HL-60 (cell line): ENCODE data around the gene GID4.

Experiments used
- DNase-seq, 2 experiments: peaks; one replicate each; pipeline ENCODE4 v3.0.0-alpha.2; 2010 to 2020; ENCODE audit warnings: low read depth in 1 of 2, low spot score in 1 of 2
- H3K27ac ChIP-seq: fragments of 250-450 bp; sonication (Bioruptor Pico); replicated peaks from 2 replicates; pipeline ENCODE4 v1.5.1; 2020; ENCODE audit warnings: mild to moderate bottlenecking, moderate library complexity
- H3K27me3 ChIP-seq: fragments of 250-450 bp; sonication (Bioruptor Pico); 2 replicates; pipeline ENCODE4 v1.5.1; 2021; ENCODE audit warnings: mild to moderate bottlenecking, moderate library complexity; ENCODE audit not compliant: insufficient read depth, poor library complexity, severe bottlenecking
- H3K4me3 ChIP-seq: replicated peaks from 2 replicates; pipeline ENCODE4 v1.5.1; 2011; ENCODE audit warnings: mild to moderate bottlenecking, control low read depth, low read length; ENCODE audit not compliant: insufficient read depth
- GABPA ChIP-seq: IDR thresholded peaks from 2 replicates; pipeline ENCODE4 v1.6.1; 2012; ENCODE audit warnings: low read depth
- POLR2AphosphoS5 ChIP-seq: IDR thresholded peaks from 2 replicates; pipeline ENCODE4 v1.6.1; 2012; ENCODE audit warnings: low read depth
- SPI1 ChIP-seq: IDR thresholded peaks from 2 replicates; pipeline ENCODE4 v1.6.1; 2012; ENCODE audit warnings: low read depth, mild to moderate bottlenecking, borderline replicate concordance
- TF ChIP-seq, protein P1 (sequence below): IDR thresholded peaks from one replicate; pipeline ENCODE4 v1.5.1; 2011; ENCODE audit warnings: low read length, control low read depth, inconsistent platforms; ENCODE audit not compliant: insufficient read depth
- TF ChIP-seq, protein P2 (sequence below): IDR thresholded peaks from 2 replicates; pipeline ENCODE4 v1.6.1; 2012; ENCODE audit warnings: low read depth; ENCODE audit not compliant: insufficient replicate concordance

GID4 gene

GRCh38 chr17:18065546-18065945, 26.3 kb downstream of the GID4 start:
- DNase-seq: no peak
- Histone ChIP-seq H3K4me3 (no peak overlapping the region), H3K27ac (no peak overlapping the region), H3K27me3 (no peaks in the 10 kb centered on the region)
- TF ChIP-seq, protein P1, sequence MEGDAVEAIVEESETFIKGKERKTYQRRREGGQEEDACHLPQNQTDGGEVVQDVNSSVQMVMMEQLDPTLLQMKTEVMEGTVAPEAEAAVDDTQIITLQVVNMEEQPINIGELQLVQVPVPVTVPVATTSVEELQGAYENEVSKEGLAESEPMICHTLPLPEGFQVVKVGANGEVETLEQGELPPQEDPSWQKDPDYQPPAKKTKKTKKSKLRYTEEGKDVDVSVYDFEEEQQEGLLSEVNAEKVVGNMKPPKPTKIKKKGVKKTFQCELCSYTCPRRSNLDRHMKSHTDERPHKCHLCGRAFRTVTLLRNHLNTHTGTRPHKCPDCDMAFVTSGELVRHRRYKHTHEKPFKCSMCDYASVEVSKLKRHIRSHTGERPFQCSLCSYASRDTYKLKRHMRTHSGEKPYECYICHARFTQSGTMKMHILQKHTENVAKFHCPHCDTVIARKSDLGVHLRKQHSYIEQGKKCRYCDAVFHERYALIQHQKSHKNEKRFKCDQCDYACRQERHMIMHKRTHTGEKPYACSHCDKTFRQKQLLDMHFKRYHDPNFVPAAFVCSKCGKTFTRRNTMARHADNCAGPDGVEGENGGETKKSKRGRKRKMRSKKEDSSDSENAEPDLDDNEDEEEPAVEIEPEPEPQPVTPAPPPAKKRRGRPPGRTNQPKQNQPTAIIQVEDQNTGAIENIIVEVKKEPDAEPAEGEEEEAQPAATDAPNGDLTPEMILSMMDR: no peak
- TF ChIP-seq GABPA (no peak), SPI1 (no peak), POLR2AphosphoS5 (no peak)
- TF ChIP-seq, protein P2, sequence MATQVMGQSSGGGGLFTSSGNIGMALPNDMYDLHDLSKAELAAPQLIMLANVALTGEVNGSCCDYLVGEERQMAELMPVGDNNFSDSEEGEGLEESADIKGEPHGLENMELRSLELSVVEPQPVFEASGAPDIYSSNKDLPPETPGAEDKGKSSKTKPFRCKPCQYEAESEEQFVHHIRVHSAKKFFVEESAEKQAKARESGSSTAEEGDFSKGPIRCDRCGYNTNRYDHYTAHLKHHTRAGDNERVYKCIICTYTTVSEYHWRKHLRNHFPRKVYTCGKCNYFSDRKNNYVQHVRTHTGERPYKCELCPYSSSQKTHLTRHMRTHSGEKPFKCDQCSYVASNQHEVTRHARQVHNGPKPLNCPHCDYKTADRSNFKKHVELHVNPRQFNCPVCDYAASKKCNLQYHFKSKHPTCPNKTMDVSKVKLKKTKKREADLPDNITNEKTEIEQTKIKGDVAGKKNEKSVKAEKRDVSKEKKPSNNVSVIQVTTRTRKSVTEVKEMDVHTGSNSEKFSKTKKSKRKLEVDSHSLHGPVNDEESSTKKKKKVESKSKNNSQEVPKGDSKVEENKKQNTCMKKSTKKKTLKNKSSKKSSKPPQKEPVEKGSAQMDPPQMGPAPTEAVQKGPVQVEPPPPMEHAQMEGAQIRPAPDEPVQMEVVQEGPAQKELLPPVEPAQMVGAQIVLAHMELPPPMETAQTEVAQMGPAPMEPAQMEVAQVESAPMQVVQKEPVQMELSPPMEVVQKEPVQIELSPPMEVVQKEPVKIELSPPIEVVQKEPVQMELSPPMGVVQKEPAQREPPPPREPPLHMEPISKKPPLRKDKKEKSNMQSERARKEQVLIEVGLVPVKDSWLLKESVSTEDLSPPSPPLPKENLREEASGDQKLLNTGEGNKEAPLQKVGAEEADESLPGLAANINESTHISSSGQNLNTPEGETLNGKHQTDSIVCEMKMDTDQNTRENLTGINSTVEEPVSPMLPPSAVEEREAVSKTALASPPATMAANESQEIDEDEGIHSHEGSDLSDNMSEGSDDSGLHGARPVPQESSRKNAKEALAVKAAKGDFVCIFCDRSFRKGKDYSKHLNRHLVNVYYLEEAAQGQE: no peak

- DNase-seq: no peak
- Histone ChIP-seq H3K27me3 (no peaks in the 10 kb centered on the region), H3K27ac (no peak overlapping the region), H3K4me3 (no peak overlapping the region)
- no peak for TF ChIP-seq POLR2AphosphoS5
- TF ChIP-seq SPI1: no peak
- TF ChIP-seq, protein P1: no peak
Observed at GRCh38 chr17:18066866-18067265, 27.7 kb downstream of the GID4 start.

DNA sequence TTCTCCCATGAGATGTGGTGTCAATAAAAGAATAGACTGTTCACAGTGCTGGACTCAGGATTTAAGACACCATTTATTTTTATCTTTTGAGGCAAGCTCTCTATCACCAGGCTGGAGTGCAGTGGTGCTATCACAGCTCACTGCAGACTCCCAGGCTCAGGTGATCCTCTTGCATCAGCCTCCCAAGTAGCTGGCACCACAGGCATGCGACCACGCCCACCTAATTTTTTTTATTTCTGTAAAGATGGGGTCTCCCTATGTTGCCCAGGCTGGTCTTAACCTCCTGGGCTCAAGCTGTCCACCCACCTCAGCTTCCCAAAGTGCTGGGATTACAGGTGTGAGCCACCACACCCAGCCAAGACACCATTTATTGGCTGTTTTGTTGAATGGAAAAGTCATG, 29.9 kb downstream of the GID4 start:
- no peak for DNase-seq
- H3K27ac ChIP-seq: no peak overlapping the region
- H3K4me3 ChIP-seq: no peak overlapping the region
- no peaks in the 10 kb centered on the region for H3K27me3 ChIP-seq
- TF ChIP-seq POLR2AphosphoS5: no peak
- TF ChIP-seq SPI1: no peak
- TF ChIP-seq, protein P2: no peak
- TF ChIP-seq, protein P1: no peak
- TF ChIP-seq GABPA: no peak

DNA sequence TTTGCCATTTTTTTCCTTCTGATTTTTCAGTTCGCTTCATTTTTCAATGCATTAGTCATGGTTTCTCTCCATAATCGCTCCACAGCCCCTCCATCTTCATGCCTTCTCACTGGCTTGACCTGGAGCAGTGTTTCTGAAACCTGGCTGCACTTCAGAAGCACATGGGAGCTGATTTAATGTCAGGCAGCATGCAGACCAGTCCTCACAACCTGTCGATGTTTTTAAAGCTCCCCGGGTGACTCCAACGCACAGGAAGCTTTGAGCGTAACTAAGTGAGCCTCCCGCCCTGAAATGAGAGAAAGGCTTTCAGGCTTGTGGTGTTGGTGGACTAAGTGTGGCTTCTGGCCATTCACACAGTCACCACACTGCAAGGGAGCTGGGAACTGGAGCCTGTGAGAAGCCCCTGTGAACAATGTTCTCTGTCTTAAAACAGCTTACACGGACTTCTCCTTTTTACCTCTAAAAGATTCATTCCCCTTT, 31.7 kb downstream of the GID4 start:
- Histone ChIP-seq H3K27me3 (no peaks in the 10 kb centered on the region), H3K4me3 (no peak overlapping the region), H3K27ac (peak overlapping the region; percentile 24; the same call in 1 of the 2 replicates)
- peak in 1 of 2 experiments; percentile 16 for DNase-seq
- TF ChIP-seq SPI1: peak; percentile 46; the same call in 1 of the 2 replicates
- no peak for TF ChIP-seq GABPA
